Glutamatergic neuron (in vitro differentiated cells): ENCODE results near the gene RASSF7. TPM values are rescaled to one million over a fixed set of nuclear protein-coding genes. Genes with fewer than 3 reads are reported as not detected.

Experiments used
- DNase-seq: peaks from one replicate; pipeline ENCODE4 v3.0.0; 2022
- H3K27ac Mint-ChIP-seq: one replicate; pipeline ENCODE4 v1.8.0; 2020; ENCODE audit warnings: mild to moderate bottlenecking, mixed read lengths, inconsistent platforms; ENCODE audit not compliant: unreplicated experiment
- H3K27me3 Mint-ChIP-seq: one replicate; pipeline ENCODE4 v1.8.0; 2020; ENCODE audit warnings: mild to moderate bottlenecking, moderate library complexity, mixed read lengths, inconsistent platforms; ENCODE audit not compliant: unreplicated experiment
- H3K36me3 Mint-ChIP-seq: one replicate; pipeline ENCODE4 v1.8.0; 2020; ENCODE audit warnings: mild to moderate bottlenecking, mixed read lengths, inconsistent platforms; ENCODE audit not compliant: unreplicated experiment
- H3K4me1 Mint-ChIP-seq: one replicate; pipeline ENCODE4 v1.8.0; 2020; ENCODE audit warnings: mild to moderate bottlenecking, low read depth, mixed read lengths, inconsistent platforms; ENCODE audit not compliant: unreplicated experiment
- H3K4me3 Mint-ChIP-seq: one replicate; pipeline ENCODE4 v1.8.0; 2020; ENCODE audit warnings: mild to moderate bottlenecking, mixed read lengths, inconsistent platforms; ENCODE audit not compliant: unreplicated experiment
- H3K9me3 Mint-ChIP-seq: one replicate; pipeline ENCODE4 v1.8.0; 2020; ENCODE audit warnings: mild to moderate bottlenecking, moderate library complexity, mixed read lengths, inconsistent platforms; ENCODE audit not compliant: unreplicated experiment
- total RNA-seq: library from RNA; stranded (reverse); fragmentation: NEBNext Ultra II Directional; extraction: Animal tissue kit (Norgen Biotek cat#: 25700); gene quantifications from one replicate; pipeline ENCODE4 v1.2.1, GENCODE V29; 2021; ENCODE audit not compliant: unreplicated experiment
- TF ChIP-seq, protein P1 (sequence below): fragments of 200-600 bp; sonication (generic); IDR thresholded peaks from one replicate; pipeline ENCODE4 v1.5.0; 2021; ENCODE audit not compliant: partially characterized antibody, unreplicated experiment

The RASSF7 gene
- total RNA-seq, 1 donor from 2014 or later = 9.4 TPM

DNA sequence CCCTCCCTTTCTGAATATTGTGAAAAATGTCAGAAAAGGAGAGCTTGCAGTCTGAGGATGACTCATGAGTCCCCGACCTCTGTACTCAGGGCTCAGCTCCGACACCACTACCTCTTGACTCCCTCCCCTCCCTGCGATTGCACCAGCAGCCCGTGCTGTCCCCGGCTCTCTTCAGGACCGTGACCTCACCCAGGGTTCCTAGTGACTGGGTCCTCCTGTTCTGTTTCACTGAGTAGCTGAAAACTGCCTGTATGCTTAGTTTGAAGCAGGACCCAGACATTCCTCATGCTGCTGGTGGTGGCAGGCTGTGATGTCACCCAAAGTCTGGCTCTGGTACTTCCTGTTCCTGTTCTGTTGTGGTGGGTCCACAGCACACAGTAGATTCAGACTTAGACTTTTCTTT, 27.2 kb downstream of the RASSF7 start:
- DNase-seq = no peak
- Mint-ChIP-seq H3K4me3 (no peak overlapping the region), H3K27me3 (peaks cover 4% of the 10 kb centered on the region), H3K4me1 (no peaks in the 10 kb centered on the region), H3K9me3 (peaks cover 4% of the 10 kb centered on the region), H3K27ac (no peak overlapping the region), H3K36me3 (no peaks in the 10 kb centered on the region)
- TF ChIP-seq, protein P1, sequence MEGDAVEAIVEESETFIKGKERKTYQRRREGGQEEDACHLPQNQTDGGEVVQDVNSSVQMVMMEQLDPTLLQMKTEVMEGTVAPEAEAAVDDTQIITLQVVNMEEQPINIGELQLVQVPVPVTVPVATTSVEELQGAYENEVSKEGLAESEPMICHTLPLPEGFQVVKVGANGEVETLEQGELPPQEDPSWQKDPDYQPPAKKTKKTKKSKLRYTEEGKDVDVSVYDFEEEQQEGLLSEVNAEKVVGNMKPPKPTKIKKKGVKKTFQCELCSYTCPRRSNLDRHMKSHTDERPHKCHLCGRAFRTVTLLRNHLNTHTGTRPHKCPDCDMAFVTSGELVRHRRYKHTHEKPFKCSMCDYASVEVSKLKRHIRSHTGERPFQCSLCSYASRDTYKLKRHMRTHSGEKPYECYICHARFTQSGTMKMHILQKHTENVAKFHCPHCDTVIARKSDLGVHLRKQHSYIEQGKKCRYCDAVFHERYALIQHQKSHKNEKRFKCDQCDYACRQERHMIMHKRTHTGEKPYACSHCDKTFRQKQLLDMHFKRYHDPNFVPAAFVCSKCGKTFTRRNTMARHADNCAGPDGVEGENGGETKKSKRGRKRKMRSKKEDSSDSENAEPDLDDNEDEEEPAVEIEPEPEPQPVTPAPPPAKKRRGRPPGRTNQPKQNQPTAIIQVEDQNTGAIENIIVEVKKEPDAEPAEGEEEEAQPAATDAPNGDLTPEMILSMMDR = no peak

- H3K27me3 Mint-ChIP-seq = peaks cover 4% of the 10 kb centered on the region
Observed at GRCh38 chr11:589798-590197, 29.0 kb downstream of the RASSF7 start.

DNA sequence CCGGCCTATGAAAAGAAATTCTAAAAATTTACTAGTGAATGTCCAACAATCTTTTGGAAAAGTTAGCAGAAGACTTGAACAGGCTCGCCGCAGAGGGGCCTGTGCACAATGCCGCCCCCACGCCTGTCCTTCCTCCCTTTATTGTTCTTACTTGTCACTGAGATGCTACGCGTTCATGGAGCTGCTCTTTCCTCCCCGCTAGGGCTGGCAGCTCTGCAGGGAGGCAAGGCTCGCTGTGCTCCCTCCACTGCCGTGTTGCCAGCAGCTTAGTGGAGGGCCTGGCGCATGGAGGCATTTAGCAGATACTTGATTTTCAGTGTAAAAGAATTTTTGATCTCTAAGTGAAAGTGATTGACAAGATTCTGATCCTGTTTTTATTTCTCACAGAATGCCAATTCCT, 30.2 kb downstream of the RASSF7 start:
- H3K27me3 Mint-ChIP-seq = peaks cover 4% of the 10 kb centered on the region

More at GRCh38 chr11:589798-590197, 29.0 kb downstream of the RASSF7 start:
- no peak for DNase-seq
- H3K4me3 Mint-ChIP-seq = no peak overlapping the region
- H3K27ac Mint-ChIP-seq = no peak overlapping the region
- no peaks in the 10 kb centered on the region for H3K4me1 Mint-ChIP-seq
- H3K9me3 Mint-ChIP-seq = peaks cover 10% of the 10 kb centered on the region
- TF ChIP-seq, protein P1 = no peak
- no peaks in the 10 kb centered on the region for H3K36me3 Mint-ChIP-seq

GRCh38 chr11:592501-592900, 31.7 kb downstream of the RASSF7 start:
- no peaks in the 10 kb centered on the region for H3K36me3 Mint-ChIP-seq
- no peak overlapping the region for H3K4me3 Mint-ChIP-seq
- DNase-seq = no peak
- H3K27me3 Mint-ChIP-seq = peaks cover 12% of the 10 kb centered on the region
- TF ChIP-seq, protein P1 = no peak
- no peak overlapping the region for H3K27ac Mint-ChIP-seq
- peaks cover 10% of the 10 kb centered on the region for H3K9me3 Mint-ChIP-seq
- H3K4me1 Mint-ChIP-seq = no peaks in the 10 kb centered on the region

More for the DNA sequence above, 30.2 kb downstream of the RASSF7 start:
- Mint-ChIP-seq H3K36me3 (no peaks in the 10 kb centered on the region), H3K4me1 (no peaks in the 10 kb centered on the region), H3K9me3 (peaks cover 10% of the 10 kb centered on the region), H3K4me3 (no peak overlapping the region), H3K27ac (no peak overlapping the region)
- TF ChIP-seq, protein P1 = no peak
- DNase-seq = no peak

DNA sequence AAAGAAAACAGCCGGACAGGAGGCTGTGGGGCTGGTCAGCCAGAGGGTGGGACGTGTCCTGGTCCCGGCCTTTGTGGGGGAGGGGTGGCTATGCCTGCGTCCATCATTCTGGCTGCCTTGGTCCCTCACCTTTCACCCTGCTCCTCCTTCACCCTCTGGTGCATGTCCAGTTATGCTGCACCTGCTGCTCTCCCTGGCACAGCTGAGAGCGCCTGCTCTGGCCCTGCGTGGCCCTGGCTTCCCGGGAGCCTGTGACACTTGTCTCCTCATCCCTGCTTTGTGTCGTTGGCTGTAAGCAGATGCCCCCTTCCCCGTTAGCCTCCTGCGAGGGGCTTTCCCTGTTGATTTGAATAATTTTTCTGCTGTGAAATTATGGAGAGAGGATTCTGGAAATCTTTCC, 32.1 kb downstream of the RASSF7 start:
- Mint-ChIP-seq H3K4me3 (no peak overlapping the region), H3K36me3 (no peaks in the 10 kb centered on the region), H3K27ac (no peak overlapping the region), H3K27me3 (peaks cover 12% of the 10 kb centered on the region), H3K4me1 (no peaks in the 10 kb centered on the region), H3K9me3 (peaks cover 10% of the 10 kb centered on the region)
- TF ChIP-seq, protein P1 = no peak
- no peak for DNase-seq
